Mesendoderm (in vitro differentiated cells): Measurements from ENCODE around the gene IFI44L.

Source experiments
- DNase-seq: peaks from one replicate; pipeline ENCODE4 v3.0.0; 2013
- H2AK5ac ChIP-seq: 2 replicates; pipeline ENCODE4 v1.6.1; 2013; ENCODE audit warnings: low read length, inconsistent platforms
- H2BK120ac ChIP-seq: 2 replicates; pipeline ENCODE4 v1.6.1; 2013; ENCODE audit warnings: low read depth, mild to moderate bottlenecking, low read length, moderate library complexity, mixed read lengths
- H2BK15ac ChIP-seq: replicated peaks from 2 replicates; pipeline ENCODE4 v1.6.1; 2013; ENCODE audit warnings: low read depth, mild to moderate bottlenecking, moderate library complexity
- H2BK5ac ChIP-seq: 2 replicates; pipeline ENCODE4 v1.6.1; 2013; ENCODE audit warnings: low read length, inconsistent platforms
- H3K18ac ChIP-seq: 2 replicates; pipeline ENCODE4 v1.6.1; 2013; ENCODE audit warnings: mild to moderate bottlenecking, low read length, mixed read lengths
- H3K23ac ChIP-seq: one replicate; pipeline ENCODE4 v1.6.1; 2013; ENCODE audit warnings: low read length
- H3K27ac ChIP-seq: 2 replicates; pipeline ENCODE4 v1.5.1; 2013; ENCODE audit warnings: low read depth, mild to moderate bottlenecking, inconsistent platforms, low read length, moderate library complexity
- H3K27me3 ChIP-seq: 2 replicates; pipeline ENCODE4 v1.6.1; 2013; ENCODE audit warnings: low read length, control low read depth, mild to moderate bottlenecking, inconsistent platforms; ENCODE audit not compliant: insufficient read depth, poor library complexity
- H3K36me3 ChIP-seq: 2 replicates; pipeline ENCODE4 v1.6.1; 2013; ENCODE audit warnings: low read length, inconsistent platforms; ENCODE audit not compliant: control insufficient read depth, insufficient read depth
- H3K4ac ChIP-seq: one replicate; pipeline ENCODE4 v1.6.1; 2013; ENCODE audit warnings: low read depth, mild to moderate bottlenecking, low read length, moderate library complexity
- H3K4me1 ChIP-seq: 2 replicates; pipeline ENCODE4 v1.6.1; 2013; ENCODE audit warnings: low read depth, low read length, inconsistent platforms; ENCODE audit not compliant: control insufficient read depth
- H3K4me2 ChIP-seq: 2 replicates; pipeline ENCODE4 v1.6.1; 2013; ENCODE audit warnings: low read length
- H3K4me3 ChIP-seq: 2 replicates; pipeline ENCODE4 v1.5.1; 2013; ENCODE audit warnings: mild to moderate bottlenecking, low read length
- H3K56ac ChIP-seq: one replicate; pipeline ENCODE4 v1.6.1; 2013; ENCODE audit warnings: low read length
- H3K79me1 ChIP-seq: 2 replicates; pipeline ENCODE4 v1.6.1; 2013; ENCODE audit warnings: low read length, inconsistent platforms
- H3K79me2 ChIP-seq: 2 replicates; pipeline ENCODE4 v1.6.1; 2013; ENCODE audit warnings: mild to moderate bottlenecking, low read length; ENCODE audit not compliant: control insufficient read depth, insufficient read depth
- H3K9ac ChIP-seq: 2 replicates; pipeline ENCODE4 v1.6.1; 2013; ENCODE audit warnings: low read length, inconsistent platforms
- H4K5ac ChIP-seq: one replicate; pipeline ENCODE4 v1.6.1; 2013; ENCODE audit warnings: low read length
- H4K8ac ChIP-seq: one replicate; pipeline ENCODE4 v1.6.1; 2013; ENCODE audit warnings: low read depth, mild to moderate bottlenecking, control low read depth, low read length, moderate library complexity
- WGBS: extraction: QIAGEN DNeasy Blood & Tissue Kit; methylation state at CpG from one replicate; pipeline ENCODE4 v1.1.7; 2013; ENCODE audit warnings: low lambda C conversion rate, missing lambda C conversion rate; ENCODE audit not compliant: insufficient coverage; ENCODE audit errors: extremely low coverage; 5-methylcytosine and 5-hydroxymethylcytosine counted together

The IFI44L gene

GRCh38 chr1:78652019-78652560, 31.8 kb downstream of the IFI44L start:
- Histone ChIP-seq H3K18ac (no peak overlapping the region), H3K79me1 (no peaks in the 10 kb centered on the region), H3K27me3 (no peaks in the 10 kb centered on the region), H2AK5ac (no peak overlapping the region), H4K8ac (no peak overlapping the region), H3K4me1 (no peaks in the 10 kb centered on the region), H3K4me2 (no peak overlapping the region), H2BK15ac (no peak overlapping the region), H3K27ac (no peak overlapping the region), H3K36me3 (no peaks in the 10 kb centered on the region), H3K56ac (no peak overlapping the region), H2BK120ac (no peak overlapping the region), H4K5ac (no peak overlapping the region), H3K4ac (no peak overlapping the region), H3K79me2 (no peaks in the 10 kb centered on the region), H2BK5ac (no peak overlapping the region), H3K23ac (no peak overlapping the region), H3K9ac (no peak overlapping the region), H3K4me3 (no peak overlapping the region)
- DNase-seq = no peak
- WGBS = no CpG with 5 or more reads among the region's 17 CpGs

GRCh38 chr1:78658901-78659300, 38.7 kb downstream of the IFI44L start:
- no peak overlapping the region for H3K23ac ChIP-seq
- H2BK120ac ChIP-seq = no peak overlapping the region
- H3K56ac ChIP-seq = no peak overlapping the region
- H2BK15ac ChIP-seq = no peak overlapping the region
- no peak overlapping the region for H4K8ac ChIP-seq
- H3K4me1 ChIP-seq = no peaks in the 10 kb centered on the region
- DNase-seq = peak; percentile 27
- no peak overlapping the region for H4K5ac ChIP-seq
- no peak overlapping the region for H3K9ac ChIP-seq
- H3K79me2 ChIP-seq = no peaks in the 10 kb centered on the region
- WGBS = no CpG with 5 or more reads among the region's 1 CpG
- no peak overlapping the region for H3K4me2 ChIP-seq
- H3K4ac ChIP-seq = no peak overlapping the region
- H3K36me3 ChIP-seq = no peaks in the 10 kb centered on the region
- H3K18ac ChIP-seq = no peak overlapping the region
- H2AK5ac ChIP-seq = no peak overlapping the region
- H3K4me3 ChIP-seq = no peak overlapping the region
- H3K79me1 ChIP-seq = no peaks in the 10 kb centered on the region
- H3K27me3 ChIP-seq = no peaks in the 10 kb centered on the region
- H2BK5ac ChIP-seq = no peak overlapping the region
- H3K27ac ChIP-seq = no peak overlapping the region

GRCh38 chr1:78663923-78664322, 43.7 kb downstream of the IFI44L start:
- no CpG with 5 or more reads among the region's 2 CpGs for WGBS

GRCh38 chr1:78664763-78665162, 44.5 kb downstream of the IFI44L start:
- no peak overlapping the region for H3K4me3 ChIP-seq
- H3K56ac ChIP-seq = no peak overlapping the region
- H4K8ac ChIP-seq = no peak overlapping the region
- no peak overlapping the region for H2BK120ac ChIP-seq
- H2AK5ac ChIP-seq = no peak overlapping the region
- H3K4me1 ChIP-seq = no peaks in the 10 kb centered on the region
- H3K9ac ChIP-seq = no peak overlapping the region
- no peak overlapping the region for H4K5ac ChIP-seq
- no peak overlapping the region for H2BK5ac ChIP-seq
- H3K23ac ChIP-seq = no peak overlapping the region
- H3K36me3 ChIP-seq = no peaks in the 10 kb centered on the region
- no peaks in the 10 kb centered on the region for H3K27me3 ChIP-seq
- no peaks in the 10 kb centered on the region for H3K79me1 ChIP-seq
- H3K4me2 ChIP-seq = no peak overlapping the region
- H3K4ac ChIP-seq = no peak overlapping the region
- WGBS = no CpG with 5 or more reads among the region's 1 CpG
- no peak overlapping the region for H2BK15ac ChIP-seq
- no peak overlapping the region for H3K27ac ChIP-seq
- DNase-seq = no peak
- H3K18ac ChIP-seq = no peak overlapping the region
- no peaks in the 10 kb centered on the region for H3K79me2 ChIP-seq

More at GRCh38 chr1:78663923-78664322, 43.7 kb downstream of the IFI44L start:
- H2AK5ac ChIP-seq = no peak overlapping the region
- H4K5ac ChIP-seq = no peak overlapping the region
- no peak overlapping the region for H2BK5ac ChIP-seq
- H3K56ac ChIP-seq = no peak overlapping the region
- no peak overlapping the region for H3K23ac ChIP-seq
- no peak overlapping the region for H4K8ac ChIP-seq
- DNase-seq = no peak
- H3K4me3 ChIP-seq = no peak overlapping the region
- no peak overlapping the region for H3K9ac ChIP-seq
- H2BK120ac ChIP-seq = no peak overlapping the region
- H3K36me3 ChIP-seq = no peaks in the 10 kb centered on the region
- no peak overlapping the region for H3K27ac ChIP-seq
- H3K27me3 ChIP-seq = no peaks in the 10 kb centered on the region
- no peaks in the 10 kb centered on the region for H3K4me1 ChIP-seq
- H3K18ac ChIP-seq = no peak overlapping the region
- H3K4ac ChIP-seq = no peak overlapping the region
- no peaks in the 10 kb centered on the region for H3K79me1 ChIP-seq
- H3K4me2 ChIP-seq = no peak overlapping the region
- H2BK15ac ChIP-seq = no peak overlapping the region
- no peaks in the 10 kb centered on the region for H3K79me2 ChIP-seq

- H3K4me2 ChIP-seq = no peak overlapping the region
- no peak overlapping the region for H2BK5ac ChIP-seq
- H3K79me1 ChIP-seq = no peaks in the 10 kb centered on the region
- H3K27me3 ChIP-seq = no peaks in the 10 kb centered on the region
- no peak overlapping the region for H3K56ac ChIP-seq
- no peak overlapping the region for H3K27ac ChIP-seq
- no peak overlapping the region for H4K8ac ChIP-seq
- no peak for DNase-seq
- H3K9ac ChIP-seq = no peak overlapping the region
- H2AK5ac ChIP-seq = no peak overlapping the region
- H4K5ac ChIP-seq = no peak overlapping the region
- no peak overlapping the region for H3K4ac ChIP-seq
- H3K4me3 ChIP-seq = no peak overlapping the region
- no CpG with 5 or more reads among the region's 6 CpGs for WGBS
- H3K79me2 ChIP-seq = no peaks in the 10 kb centered on the region
- no peaks in the 10 kb centered on the region for H3K4me1 ChIP-seq
- H2BK15ac ChIP-seq = no peak overlapping the region
- no peak overlapping the region for H2BK120ac ChIP-seq
- H3K36me3 ChIP-seq = no peaks in the 10 kb centered on the region
- H3K18ac ChIP-seq = no peak overlapping the region
- no peak overlapping the region for H3K23ac ChIP-seq
These were observed 45.6 kb downstream of the IFI44L start for GRCh38 chr1:78665809-78666208.

GRCh38 chr1:78667939-78668338, 47.7 kb downstream of the IFI44L start:
- Histone ChIP-seq H3K56ac (no peak overlapping the region), H3K27me3 (no peaks in the 10 kb centered on the region), H2BK15ac (no peak overlapping the region), H3K18ac (no peak overlapping the region), H3K4me2 (no peak overlapping the region), H2AK5ac (no peak overlapping the region), H2BK5ac (no peak overlapping the region), H3K4me3 (no peak overlapping the region), H4K8ac (no peak overlapping the region), H3K79me1 (no peaks in the 10 kb centered on the region), H4K5ac (no peak overlapping the region), H3K9ac (no peak overlapping the region), H2BK120ac (no peak overlapping the region), H3K36me3 (no peaks in the 10 kb centered on the region), H3K27ac (no peak overlapping the region), H3K79me2 (no peaks in the 10 kb centered on the region), H3K4ac (no peak overlapping the region), H3K23ac (no peak overlapping the region), H3K4me1 (no peaks in the 10 kb centered on the region)
- DNase-seq = no peak
- WGBS = no CpG with 5 or more reads among the region's 1 CpG
